Caco-2 (cell line): ENCODE data around the gene PALD1. TPM values are rescaled to one million over a fixed set of nuclear protein-coding genes. Genes with fewer than 3 reads are reported as not detected.

Experiments
- BruUV-seq: library from RNA; stranded (reverse); fragments of 400-500 nt; replicated peaks from 2 replicates; lab custom pipeline; 2021; lab: Mats Ljungman, UMichigan
- CTCF ChIA-PET: fragments of 300-600 bp; sonication (Branson Sonifier 250); formaldehyde crosslinking; loops from one replicate; lab custom pipeline; 2022; ENCODE audit warnings: antibody characterized with exemption; lab: Charles Lee
- POLR2A ChIA-PET: fragments of 300-600 bp; sonication (Branson Sonifier 250); formaldehyde crosslinking; loops from one replicate; lab custom pipeline; 2022; ENCODE audit warnings: antibody characterized with exemption; lab: Charles Lee
- DNase-seq, 2 experiments: peaks; one replicate each; pipeline versions ENCODE4 v3.0.0 to v3.0.0-alpha.2; 2020 to 2022
- H3K27me3 ChIP-seq: replicated peaks from 2 replicates; pipeline ENCODE4 v1.6.0; 2011; ENCODE audit warnings: low read length; ENCODE audit not compliant: control insufficient read depth, insufficient read depth
- H3K36me3 ChIP-seq: 2 replicates; pipeline ENCODE4 v1.5.1; 2011; ENCODE audit warnings: low read length; ENCODE audit not compliant: control insufficient read depth, insufficient read depth
- H3K4me1 ChIP-seq: fragments of 250-450 bp; sonication (Bioruptor Pico); 2 replicates; pipeline ENCODE4 v1.5.1; 2020; ENCODE audit warnings: mild to moderate bottlenecking
- H3K4me3 ChIP-seq: 2 replicates; pipeline ENCODE4 v1.5.1; 2011; ENCODE audit warnings: low read depth, mild to moderate bottlenecking, control low read depth, low read length
- H3K9me3 ChIP-seq: fragments of 250-450 bp; sonication (Bioruptor Pico); 2 replicates; pipeline ENCODE4 v1.5.1; 2020; ENCODE audit warnings: mild to moderate bottlenecking, moderate library complexity
- H3K27ac Mint-ChIP-seq: one replicate; pipeline ENCODE4 v1.8.0; 2022; ENCODE audit warnings: mixed read lengths; ENCODE audit not compliant: unreplicated experiment
- H3K27me3 Mint-ChIP-seq: one replicate; pipeline ENCODE4 v1.8.0; 2022; ENCODE audit warnings: mixed read lengths; ENCODE audit not compliant: insufficient read depth, unreplicated experiment
- H3K36me3 Mint-ChIP-seq: one replicate; pipeline ENCODE4 v1.8.0; 2022; ENCODE audit warnings: mild to moderate bottlenecking, mixed read lengths; ENCODE audit not compliant: insufficient read depth, unreplicated experiment
- H3K4me1 Mint-ChIP-seq: one replicate; pipeline ENCODE4 v1.8.0; 2022; ENCODE audit warnings: low read depth, mixed read lengths; ENCODE audit not compliant: unreplicated experiment
- H3K4me3 Mint-ChIP-seq: one replicate; pipeline ENCODE4 v1.8.0; 2022; ENCODE audit warnings: mild to moderate bottlenecking, moderate library complexity, mixed read lengths; ENCODE audit not compliant: unreplicated experiment
- H3K9me3 Mint-ChIP-seq: one replicate; pipeline ENCODE4 v1.8.0; 2022; ENCODE audit warnings: mixed read lengths; ENCODE audit not compliant: unreplicated experiment
- CTCF ChIP-seq, 2 experiments: fragments of 200-600 bp in 1 of 2; IDR thresholded peaks; 1 replicate in 1 of 2; 2 replicates in 1 of 2; pipeline versions ENCODE4 v1.5.1 to v1.8.0; 2011 to 2022; ENCODE audit warnings: antibody characterized with exemption in 1 of 2, control low read depth in 1 of 2, inconsistent platforms in 1 of 2, low read depth in 1 of 2, low read length in 1 of 2, mild to moderate bottlenecking in 1 of 2, moderate library complexity in 1 of 2; ENCODE audit not compliant: insufficient read depth in 1 of 2, severe bottlenecking in 1 of 2, unreplicated experiment in 1 of 2
- intact Hi-C: fragments of 100-400 bp; cut with micrococcal nuclease; formaldehyde crosslinking; loops from one replicate; pipeline ENCODE4 v1.10.0; 2022; ENCODE audit not compliant: unreplicated experiment
- total RNA-seq: library from RNA; stranded (reverse); gene quantifications from 2 replicates; pipeline ENCODE4 v1.2.3, GENCODE V29; 2022

PALD1 gene
- total RNA-seq, 1 experiment from 2014 or later = 10.3 TPM

GRCh38 chr10:70564901-70565351 is 86.4 kb downstream of the PALD1 start:
- H3K4me3 ChIP-seq = no peak overlapping the region
- peak in 1 of 2 experiments; percentile 30 for DNase-seq
- Mint-ChIP-seq H3K36me3 (no peaks in the 10 kb centered on the region), H3K4me1 (no peaks in the 10 kb centered on the region), H3K27me3 (no peaks in the 10 kb centered on the region), H3K9me3 (no peaks in the 10 kb centered on the region), H3K27ac (no peak overlapping the region), H3K4me3 (no peak overlapping the region)
- TF ChIP-seq CTCF (IDR thresholded peaks at IDR 0.05; ENCODE audit: insufficient read depth in 1 of 2, low read depth in 1 of 2, low read length in 1 of 2, severe bottlenecking in 1 of 2, unreplicated experiment in 1 of 2) = no peak
- intact Hi-C loops = no loop called here
- no peaks in the 10 kb centered on the region for H3K9me3 ChIP-seq
- POLR2A ChIA-PET = no interaction called here
- H3K27me3 ChIP-seq = no peaks in the 10 kb centered on the region
- CTCF ChIA-PET = no interaction called here
- H3K4me1 ChIP-seq = no peaks in the 10 kb centered on the region
- BruUV-seq = no TSS peak
- no peaks in the 10 kb centered on the region for H3K36me3 ChIP-seq

GRCh38 chr10:70565556-70566514 is 87.3 kb downstream of the PALD1 start:
- Histone ChIP-seq H3K36me3 (no peaks in the 10 kb centered on the region), H3K4me1 (no peaks in the 10 kb centered on the region), H3K4me3 (no peak overlapping the region), H3K27me3 (no peaks in the 10 kb centered on the region), H3K9me3 (no peaks in the 10 kb centered on the region)
- Mint-ChIP-seq H3K27ac (no peak overlapping the region), H3K4me1 (no peaks in the 10 kb centered on the region), H3K4me3 (no peak overlapping the region), H3K36me3 (no peaks in the 10 kb centered on the region), H3K9me3 (no peaks in the 10 kb centered on the region), H3K27me3 (no peaks in the 10 kb centered on the region)
- peak in 1 of 2 experiments; percentile 35 for DNase-seq
- ChIA-PET CTCF (no interaction called here), POLR2A (no interaction called here)
- intact Hi-C loops = no loop called here
- TF ChIP-seq CTCF (IDR thresholded peaks at IDR 0.05; ENCODE audit: insufficient read depth in 1 of 2, low read depth in 1 of 2, low read length in 1 of 2, severe bottlenecking in 1 of 2, unreplicated experiment in 1 of 2) = no peak
- BruUV-seq = no TSS peak

- Mint-ChIP-seq H3K36me3 (no peaks in the 10 kb centered on the region), H3K4me3 (no peak overlapping the region), H3K27me3 (no peaks in the 10 kb centered on the region), H3K4me1 (no peaks in the 10 kb centered on the region), H3K27ac (no peak overlapping the region), H3K9me3 (no peaks in the 10 kb centered on the region)
- POLR2A ChIA-PET = no interaction called here
- no peaks in the 10 kb centered on the region for H3K4me1 ChIP-seq
- intact Hi-C loops = no loop called here
- no peaks in the 10 kb centered on the region for H3K9me3 ChIP-seq
- DNase-seq = peak in 1 of 2 experiments; percentile 34
- TF ChIP-seq CTCF (IDR thresholded peaks at IDR 0.05; ENCODE audit: insufficient read depth in 1 of 2, low read depth in 1 of 2, low read length in 1 of 2, severe bottlenecking in 1 of 2, unreplicated experiment in 1 of 2) = no peak
- CTCF ChIA-PET = interaction anchor here (0.9 kb wide), 1 partner anchor 8 kb away, joined by 3 read pairs; no protein-coding TSS in a partner anchor
- H3K36me3 ChIP-seq = no peaks in the 10 kb centered on the region
- no peak overlapping the region for H3K4me3 ChIP-seq
- H3K27me3 ChIP-seq = no peaks in the 10 kb centered on the region
- no TSS peak for BruUV-seq
Measured at GRCh38 chr10:70566515-70567290, 88.1 kb downstream of the PALD1 start.
